ENCODE data around the gene NAV2. TPM values are rescaled to one million over a fixed set of nuclear protein-coding genes. Genes with fewer than 3 reads are reported as not detected.

The NAV2 gene
- total and polyA plus RNA-seq, 2 donors = 2.0 to 5.8 TPM

DNA sequence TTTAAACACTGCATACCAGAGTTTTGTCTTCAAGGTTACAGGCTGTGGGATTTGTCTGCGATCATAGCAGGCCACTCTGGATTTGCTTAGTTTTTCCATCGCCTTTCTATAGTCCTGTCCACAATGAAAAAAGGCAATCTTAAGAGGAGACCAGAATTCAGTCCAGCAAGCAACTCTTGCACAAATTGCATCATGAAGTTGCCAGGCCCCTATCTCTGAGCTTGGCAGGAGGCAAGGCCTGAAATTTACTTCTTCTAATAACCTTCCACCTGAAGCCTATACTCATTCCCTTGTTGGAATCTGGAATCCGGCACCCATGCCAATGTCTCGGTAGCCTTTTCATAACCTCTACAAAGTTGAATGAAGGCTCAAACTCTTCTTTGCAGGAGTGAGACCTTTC is 100.1 kb downstream of the NAV2 start:
- Histone ChIP-seq H3K27ac (ENCODE audit: low read depth in 1 of 2, low read length in 1 of 2) (no peak overlapping the region), H3K9me3 (ENCODE audit: control insufficient read depth in 2 of 2, insufficient read depth in 1 of 2, low read length in 1 of 2) (no peaks in the 10 kb centered on the region), H3K36me3 (ENCODE audit: control insufficient read depth in 2 of 2, insufficient read depth in 2 of 2, low read length in 1 of 2) (no peaks in the 10 kb centered on the region), H3K27me3 (ENCODE audit: control insufficient read depth in 2 of 2, insufficient read depth in 1 of 2, low read length in 1 of 2) (no peaks in the 10 kb centered on the region), H3K4me1 (ENCODE audit: control insufficient read depth in 2 of 2, insufficient read depth in 2 of 2, low read length in 2 of 2) (no peaks in the 10 kb centered on the region), H3K4me3 (ENCODE audit: low read length in 2 of 2) (no peak overlapping the region)
- no peak for DNase-seq (ENCODE audit: low read depth in 6 of 9, low spot score in 9 of 9)
- 97% methylated on average over 4 of the region's 4 CpGs for WGBS

DNA sequence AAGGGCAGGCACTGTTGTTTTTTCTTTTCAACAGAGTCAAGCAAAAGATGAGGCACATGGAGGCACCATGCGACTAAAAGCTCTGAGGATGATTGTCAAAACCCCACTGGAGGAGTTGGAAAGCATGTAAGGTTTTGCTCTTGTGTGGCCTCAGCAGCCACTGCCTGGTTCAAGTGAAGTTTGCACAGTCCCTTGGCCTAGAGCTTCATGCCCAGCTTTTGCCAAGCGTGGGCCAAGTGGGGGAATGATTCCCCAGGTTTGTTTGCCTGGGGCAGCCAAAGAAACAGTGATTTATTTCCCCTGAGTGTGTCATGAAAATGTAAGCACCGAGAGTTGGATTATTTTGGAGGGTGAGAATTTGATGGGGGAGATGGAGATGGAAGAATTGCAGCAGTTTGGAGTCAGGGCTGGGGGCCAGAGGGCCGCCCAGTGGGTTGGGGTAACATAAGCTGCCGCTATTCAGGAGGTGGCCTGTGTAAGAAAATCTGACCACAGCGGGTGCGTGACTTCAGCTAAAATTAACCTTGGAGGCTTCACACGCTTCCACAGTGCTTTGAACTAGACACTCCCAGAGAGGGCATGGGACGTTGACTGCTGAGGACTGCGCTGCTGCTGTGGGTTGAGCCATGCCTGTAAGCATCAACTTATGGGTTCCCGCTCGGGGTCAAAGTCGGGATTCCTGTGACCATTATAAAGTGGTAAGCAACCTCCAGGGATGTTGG is 100.7 kb downstream of the NAV2 start:
- Histone ChIP-seq H3K27me3 (ENCODE audit: control insufficient read depth in 2 of 2, insufficient read depth in 1 of 2, low read length in 1 of 2) (no peaks in the 10 kb centered on the region), H3K27ac (ENCODE audit: low read depth in 1 of 2, low read length in 1 of 2) (no peak overlapping the region), H3K4me1 (ENCODE audit: control insufficient read depth in 2 of 2, insufficient read depth in 2 of 2, low read length in 2 of 2) (no peaks in the 10 kb centered on the region), H3K9me3 (ENCODE audit: control insufficient read depth in 2 of 2, insufficient read depth in 1 of 2, low read length in 1 of 2) (no peaks in the 10 kb centered on the region), H3K4me3 (ENCODE audit: low read length in 2 of 2) (no peak overlapping the region), H3K36me3 (ENCODE audit: control insufficient read depth in 2 of 2, insufficient read depth in 2 of 2, low read length in 1 of 2) (no peaks in the 10 kb centered on the region)
- WGBS = 90% methylated on average over 13 of the region's 13 CpGs
- no peak for DNase-seq (ENCODE audit: low read depth in 6 of 9, low spot score in 9 of 9)

DNA sequence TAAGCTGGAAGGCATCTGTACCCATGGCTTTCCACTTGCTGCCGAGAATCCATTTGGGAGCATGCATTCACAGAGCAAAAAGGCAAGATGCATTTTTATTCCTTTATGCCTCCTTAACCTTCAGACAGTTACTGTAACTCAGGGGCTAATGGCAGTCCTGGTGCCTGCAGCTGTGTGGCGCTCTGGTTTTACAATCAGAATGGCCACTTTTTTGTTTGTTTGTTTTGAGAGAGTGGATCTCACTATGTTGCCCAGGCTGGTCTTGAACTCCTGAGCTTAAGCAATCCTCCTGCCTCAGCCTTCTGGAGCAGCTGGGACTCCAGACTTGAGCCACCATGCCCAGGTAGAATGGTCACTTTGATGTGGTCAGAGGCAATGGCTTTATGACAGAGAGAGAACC is 101.8 kb downstream of the NAV2 start:
- WGBS = 94% methylated on average over 2 of the region's 2 CpGs
- Histone ChIP-seq H3K27me3 (ENCODE audit: control insufficient read depth in 2 of 2, insufficient read depth in 1 of 2, low read length in 1 of 2) (no peaks in the 10 kb centered on the region), H3K9me3 (ENCODE audit: control insufficient read depth in 2 of 2, insufficient read depth in 1 of 2, low read length in 1 of 2) (no peaks in the 10 kb centered on the region), H3K27ac (ENCODE audit: low read depth in 1 of 2, low read length in 1 of 2) (no peak overlapping the region), H3K4me3 (ENCODE audit: low read length in 2 of 2) (no peak overlapping the region), H3K36me3 (ENCODE audit: control insufficient read depth in 2 of 2, insufficient read depth in 2 of 2, low read length in 1 of 2) (no peaks in the 10 kb centered on the region), H3K4me1 (ENCODE audit: control insufficient read depth in 2 of 2, insufficient read depth in 2 of 2, low read length in 2 of 2) (no peaks in the 10 kb centered on the region)
- no peak for DNase-seq (ENCODE audit: low read depth in 6 of 9, low spot score in 9 of 9)

DNA sequence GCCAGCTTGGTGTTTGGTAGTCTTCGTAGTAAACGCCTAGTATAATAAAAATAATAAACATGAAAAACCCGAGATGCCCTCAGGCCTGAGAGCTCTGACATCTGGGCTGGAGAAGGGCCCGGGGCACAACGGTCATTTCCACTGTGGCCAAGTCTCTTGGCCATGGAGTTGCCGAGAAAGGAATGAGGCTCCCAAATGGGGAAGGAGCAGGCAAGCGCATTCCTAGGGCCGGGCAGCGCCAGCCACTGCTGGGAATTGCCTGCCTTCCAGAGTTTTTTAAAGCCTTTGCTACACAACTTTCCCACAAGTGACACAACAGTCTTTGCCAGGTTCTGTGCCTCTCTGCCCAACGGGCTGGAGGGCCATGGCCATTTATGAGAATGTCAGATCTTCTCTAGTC is 103.4 kb downstream of the NAV2 start:
- H3K4me1 ChIP-seq (ENCODE audit: control insufficient read depth in 2 of 2, insufficient read depth in 2 of 2, low read length in 2 of 2) = no peaks in the 10 kb centered on the region
- H3K36me3 ChIP-seq (ENCODE audit: control insufficient read depth in 2 of 2, insufficient read depth in 2 of 2, low read length in 1 of 2) = no peaks in the 10 kb centered on the region
- 85% methylated on average over 10 of the region's 10 CpGs for WGBS
- no peak overlapping the region for H3K27ac ChIP-seq (ENCODE audit: low read depth in 1 of 2, low read length in 1 of 2)
- no peaks in the 10 kb centered on the region for H3K27me3 ChIP-seq (ENCODE audit: control insufficient read depth in 2 of 2, insufficient read depth in 1 of 2, low read length in 1 of 2)
- H3K4me3 ChIP-seq (ENCODE audit: low read length in 2 of 2) = no peak overlapping the region
- DNase-seq (ENCODE audit: low read depth in 6 of 9, low spot score in 9 of 9) = no peak
- H3K9me3 ChIP-seq (ENCODE audit: control insufficient read depth in 2 of 2, insufficient read depth in 1 of 2, low read length in 1 of 2) = no peaks in the 10 kb centered on the region

DNA sequence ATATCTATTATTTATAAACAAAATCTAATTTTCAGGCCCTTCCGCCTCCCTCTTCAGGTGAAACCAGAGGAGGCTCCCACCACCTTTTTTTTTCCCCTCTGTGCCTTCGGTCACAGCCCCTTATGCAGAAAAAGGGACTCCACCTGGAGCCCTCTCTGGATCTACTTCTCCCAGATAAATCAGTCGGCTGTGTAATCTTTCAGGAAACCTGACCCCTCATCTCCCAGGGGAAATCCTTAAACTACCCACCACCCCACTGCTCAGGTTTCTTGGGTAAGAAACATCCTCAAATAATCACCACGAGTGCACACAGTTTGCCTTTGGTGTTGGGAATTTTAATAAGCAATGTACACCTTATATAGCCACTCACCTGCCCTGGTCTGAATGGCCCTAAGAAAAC is 104.2 kb downstream of the NAV2 start:
- no peaks in the 10 kb centered on the region for H3K9me3 ChIP-seq (ENCODE audit: control insufficient read depth in 2 of 2, insufficient read depth in 1 of 2, low read length in 1 of 2)
- no peaks in the 10 kb centered on the region for H3K4me1 ChIP-seq (ENCODE audit: control insufficient read depth in 2 of 2, insufficient read depth in 2 of 2, low read length in 2 of 2)
- no peaks in the 10 kb centered on the region for H3K36me3 ChIP-seq (ENCODE audit: control insufficient read depth in 2 of 2, insufficient read depth in 2 of 2, low read length in 1 of 2)
- WGBS = 59% methylated on average over 4 of the region's 4 CpGs
- no peaks in the 10 kb centered on the region for H3K27me3 ChIP-seq (ENCODE audit: control insufficient read depth in 2 of 2, insufficient read depth in 1 of 2, low read length in 1 of 2)
- no peak overlapping the region for H3K4me3 ChIP-seq (ENCODE audit: low read length in 2 of 2)
- no peak for DNase-seq (ENCODE audit: low read depth in 6 of 9, low spot score in 9 of 9)
- no peak overlapping the region for H3K27ac ChIP-seq (ENCODE audit: low read depth in 1 of 2, low read length in 1 of 2)

DNA sequence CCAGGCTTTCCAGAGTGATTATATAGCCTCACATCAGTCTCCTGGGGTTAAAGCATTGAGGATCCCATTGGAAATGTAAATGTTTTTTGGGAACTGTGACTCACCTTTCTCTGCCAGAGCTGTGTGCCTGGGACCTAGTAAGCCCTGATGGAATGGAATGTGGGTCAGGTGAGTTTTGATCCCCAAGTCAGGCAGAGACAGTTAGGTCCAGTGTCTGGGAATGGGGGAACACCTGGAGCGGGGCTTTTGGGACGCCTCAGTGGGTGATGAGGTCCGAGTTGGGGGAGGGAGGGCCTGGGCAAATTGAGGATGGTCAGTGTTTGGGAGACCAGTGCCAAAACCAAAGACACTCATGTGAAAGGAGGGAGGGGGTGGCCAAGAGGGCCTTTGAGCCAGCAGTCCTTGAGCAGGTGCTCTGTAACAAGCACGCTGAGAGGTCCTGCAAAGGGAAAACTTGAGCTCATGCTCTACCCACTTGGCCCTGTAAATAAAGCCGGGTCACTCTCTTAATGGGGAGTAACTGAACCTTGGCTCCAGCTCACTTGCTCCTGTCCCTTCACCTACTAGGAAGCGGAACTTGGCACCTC is 104.7 kb downstream of the NAV2 start:
- H3K27ac ChIP-seq (ENCODE audit: low read depth in 1 of 2, low read length in 1 of 2) = no peak overlapping the region
- H3K4me1 ChIP-seq (ENCODE audit: control insufficient read depth in 2 of 2, insufficient read depth in 2 of 2, low read length in 2 of 2) = no peaks in the 10 kb centered on the region
- 93% methylated on average over 6 of the region's 6 CpGs for WGBS
- H3K4me3 ChIP-seq (ENCODE audit: low read length in 2 of 2) = no peak overlapping the region
- H3K9me3 ChIP-seq (ENCODE audit: control insufficient read depth in 2 of 2, insufficient read depth in 1 of 2, low read length in 1 of 2) = no peaks in the 10 kb centered on the region
- H3K27me3 ChIP-seq (ENCODE audit: control insufficient read depth in 2 of 2, insufficient read depth in 1 of 2, low read length in 1 of 2) = no peaks in the 10 kb centered on the region
- no peak for DNase-seq (ENCODE audit: low read depth in 6 of 9, low spot score in 9 of 9)
- no peaks in the 10 kb centered on the region for H3K36me3 ChIP-seq (ENCODE audit: control insufficient read depth in 2 of 2, insufficient read depth in 2 of 2, low read length in 1 of 2)

DNA sequence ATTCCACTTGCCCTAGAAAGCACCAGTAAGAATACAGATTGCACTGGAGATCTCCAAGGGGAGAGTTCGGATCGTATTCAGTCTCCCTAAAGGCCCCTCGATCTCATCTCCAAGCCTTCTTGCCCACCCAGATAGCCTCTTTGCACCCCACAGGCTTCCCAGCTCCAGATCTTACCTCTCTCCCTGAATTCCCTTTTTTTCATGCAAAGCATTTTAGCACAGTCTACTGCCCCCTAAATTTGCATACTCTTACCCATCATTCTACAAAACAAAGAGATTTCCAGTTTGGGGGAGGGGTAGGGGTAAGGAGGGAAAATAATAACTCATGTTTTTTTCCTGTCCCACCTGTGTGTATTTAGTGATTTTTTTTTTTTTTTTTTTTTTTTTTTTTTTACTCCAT is 105.2 kb downstream of the NAV2 start:
- 82% methylated on average over 3 of the region's 3 CpGs for WGBS
- H3K9me3 ChIP-seq (ENCODE audit: control insufficient read depth in 2 of 2, insufficient read depth in 1 of 2, low read length in 1 of 2) = no peaks in the 10 kb centered on the region
- no peaks in the 10 kb centered on the region for H3K4me1 ChIP-seq (ENCODE audit: control insufficient read depth in 2 of 2, insufficient read depth in 2 of 2, low read length in 2 of 2)
- no peak overlapping the region for H3K4me3 ChIP-seq (ENCODE audit: low read length in 2 of 2)
- H3K27ac ChIP-seq (ENCODE audit: low read depth in 1 of 2, low read length in 1 of 2) = no peak overlapping the region
- no peaks in the 10 kb centered on the region for H3K27me3 ChIP-seq (ENCODE audit: control insufficient read depth in 2 of 2, insufficient read depth in 1 of 2, low read length in 1 of 2)
- H3K36me3 ChIP-seq (ENCODE audit: control insufficient read depth in 2 of 2, insufficient read depth in 2 of 2, low read length in 1 of 2) = no peaks in the 10 kb centered on the region
- no peak for DNase-seq (ENCODE audit: low read depth in 6 of 9, low spot score in 9 of 9)

DNA sequence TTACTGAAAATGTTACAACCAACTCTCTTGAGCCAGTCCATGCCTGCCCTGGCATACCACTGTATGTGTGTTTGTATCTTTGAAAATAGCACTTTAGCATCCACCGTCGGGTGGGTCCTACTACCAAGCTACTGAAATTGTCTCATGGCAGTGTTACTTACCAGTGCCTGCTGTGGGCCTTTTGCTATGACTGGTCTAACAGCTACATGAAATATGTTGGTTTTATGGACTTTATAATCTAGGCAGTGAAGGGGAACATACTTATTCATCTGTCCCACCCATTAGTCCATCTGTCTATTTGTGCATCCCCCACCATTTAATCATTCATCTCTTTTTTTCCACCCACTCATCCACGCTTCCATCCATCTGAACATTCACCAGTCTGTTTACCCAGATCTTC is 106.0 kb downstream of the NAV2 start:
- Histone ChIP-seq H3K36me3 (ENCODE audit: control insufficient read depth in 2 of 2, insufficient read depth in 2 of 2, low read length in 1 of 2) (no peaks in the 10 kb centered on the region), H3K27me3 (ENCODE audit: control insufficient read depth in 2 of 2, insufficient read depth in 1 of 2, low read length in 1 of 2) (no peaks in the 10 kb centered on the region), H3K9me3 (ENCODE audit: control insufficient read depth in 2 of 2, insufficient read depth in 1 of 2, low read length in 1 of 2) (no peaks in the 10 kb centered on the region), H3K4me1 (ENCODE audit: control insufficient read depth in 2 of 2, insufficient read depth in 2 of 2, low read length in 2 of 2) (no peaks in the 10 kb centered on the region), H3K27ac (ENCODE audit: low read depth in 1 of 2, low read length in 1 of 2) (no peak overlapping the region), H3K4me3 (ENCODE audit: low read length in 2 of 2) (no peak overlapping the region)
- WGBS = 96% methylated on average over 3 of the region's 3 CpGs
- no peak for DNase-seq (ENCODE audit: low read depth in 6 of 9, low spot score in 9 of 9)

DNA sequence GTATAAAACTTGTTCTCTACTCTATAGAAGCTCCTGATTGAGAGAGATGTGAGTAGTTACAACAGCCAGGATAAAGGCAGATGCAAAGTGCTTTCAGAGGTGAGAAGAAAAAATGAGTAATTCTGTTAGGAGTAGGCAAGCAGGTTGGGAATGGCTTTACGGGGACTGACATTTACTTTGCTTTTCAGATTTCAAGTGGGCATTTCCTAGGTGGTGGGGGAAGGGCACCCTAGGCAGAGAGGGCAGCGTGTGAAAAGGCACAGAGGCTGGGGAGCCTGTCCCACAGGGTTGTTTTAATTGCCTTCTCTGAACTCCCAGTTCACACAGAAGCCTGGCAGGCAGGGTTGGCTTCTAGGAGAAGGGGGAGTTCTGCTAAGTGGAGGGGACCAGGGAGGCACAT is 106.5 kb downstream of the NAV2 start:
- Histone ChIP-seq H3K4me1 (ENCODE audit: control insufficient read depth in 2 of 2, insufficient read depth in 2 of 2, low read length in 2 of 2) (no peaks in the 10 kb centered on the region), H3K36me3 (ENCODE audit: control insufficient read depth in 2 of 2, insufficient read depth in 2 of 2, low read length in 1 of 2) (no peaks in the 10 kb centered on the region), H3K9me3 (ENCODE audit: control insufficient read depth in 2 of 2, insufficient read depth in 1 of 2, low read length in 1 of 2) (no peaks in the 10 kb centered on the region), H3K27ac (ENCODE audit: low read depth in 1 of 2, low read length in 1 of 2) (no peak overlapping the region), H3K4me3 (ENCODE audit: low read length in 2 of 2) (no peak overlapping the region), H3K27me3 (ENCODE audit: control insufficient read depth in 2 of 2, insufficient read depth in 1 of 2, low read length in 1 of 2) (no peaks in the 10 kb centered on the region)
- WGBS = 90% methylated on average over 2 of the region's 2 CpGs
- DNase-seq (ENCODE audit: low read depth in 6 of 9, low spot score in 9 of 9) = no peak

Data from thymus (tissue), 11 donors.